ENCODE results near the gene CACNG1. TPM values are rescaled to one million over a fixed set of nuclear protein-coding genes. Genes with fewer than 3 reads are reported as not detected.
A peak's percentile ranks its signal among the peaks of the same experiment; 100 is the strongest.
"Not testable (repeated sequence)": the region's sequence is repeated elsewhere in the genome, so short reads cannot be mapped to it uniquely, and the experiment has no call there.

CACNG1 gene
- total RNA-seq, 1 experiment from 2014 or later = not detected

GRCh38 chr17:67092291-67092690 lies 47.9 kb downstream of the CACNG1 start:
- no peak overlapping the region for H2BK20ac ChIP-seq (ENCODE audit: low read depth, low read length, poor library complexity, severe bottlenecking)
- no peak overlapping the region for H3K4me3 Mint-ChIP-seq
- H3K27me3 Mint-ChIP-seq (ENCODE audit: low read depth) = no peaks in the 10 kb centered on the region
- H2BK15ac ChIP-seq (ENCODE audit: low read depth, low read length) = no peak overlapping the region
- no peak overlapping the region for H3K4me2 ChIP-seq (ENCODE audit: insufficient read depth, insufficient read length, low read length)
- H3K9me3 ChIP-seq (ENCODE audit: control insufficient read depth, low read depth, low read length) = no peaks in the 10 kb centered on the region
- no peak overlapping the region for H4K8ac ChIP-seq (replicated peaks; ENCODE audit: insufficient read length, low read depth, low read length)
- H3K14ac ChIP-seq (ENCODE audit: insufficient read depth, low read length) = no peak overlapping the region
- TF ChIP-seq CTCF (conservative IDR thresholded peaks at IDR 0.05) = no peak
- no peak overlapping the region for H3K18ac ChIP-seq (ENCODE audit: insufficient read length, low read depth, low read length)
- H2BK5ac ChIP-seq (ENCODE audit: insufficient read length, low read length) = no peak overlapping the region
- no peak overlapping the region for H3K9ac ChIP-seq (ENCODE audit: extremely low read depth, insufficient read length, low read length)
- no peak overlapping the region for H2AFZ ChIP-seq (ENCODE audit: low read length)
- H2BK120ac ChIP-seq (ENCODE audit: low read depth, low read length, poor library complexity, severe bottlenecking) = no peak overlapping the region
- H3K23me2 ChIP-seq (ENCODE audit: insufficient read length, low read depth, low read length, poor library complexity, severe bottlenecking) = no peaks in the 10 kb centered on the region
- no peak overlapping the region for H2BK12ac ChIP-seq (ENCODE audit: insufficient read length, low read depth, low read length)
- H3K4me1 ChIP-seq (ENCODE audit: insufficient read depth, low read length) = no peaks in the 10 kb centered on the region
- whole genome bisulfite sequencing (ENCODE audit: extremely low coverage, insufficient read length, low lambda C conversion rate) = no CpG with 5 or more reads among the region's 5 CpGs
- peaks cover 6 to 13% (median 7%) of the 10 kb centered on the region in 3 experiments; a peak in 5 of 7 replicates for H3K36me3 Mint-ChIP-seq (ENCODE audit: insufficient read depth in 1 of 3, low read depth in 3 of 3)
- H3K23ac ChIP-seq (ENCODE audit: insufficient read length, low read depth, low read length) = no peak overlapping the region
- no peak overlapping the region for H2AK5ac ChIP-seq (ENCODE audit: insufficient read length, low read length)
- no peak overlapping the region for H4K91ac ChIP-seq (ENCODE audit: insufficient read length, low read depth, low read length)
- no peak overlapping the region for H4K5ac ChIP-seq (ENCODE audit: insufficient read length, low read depth, low read length)
- H3K4ac ChIP-seq (ENCODE audit: low read depth, low read length) = no peak overlapping the region
- no peaks in the 10 kb centered on the region for H3K4me1 Mint-ChIP-seq
- peaks cover 3 to 7% of the 10 kb centered on the region in 2 experiments; a peak in 1 of 5 replicates for H3K9me3 Mint-ChIP-seq
- no peaks in the 10 kb centered on the region for H3K27me3 ChIP-seq (ENCODE audit: insufficient read depth, low read length)
- no peak overlapping the region for H3K56ac ChIP-seq (ENCODE audit: insufficient read length, low read depth, low read length)
- H3T11ph ChIP-seq (ENCODE audit: low read length) = no peak overlapping the region
- no peak for DNase-seq
- H4K20me1 ChIP-seq (ENCODE audit: control insufficient read depth, insufficient read depth, insufficient read length) = no peaks in the 10 kb centered on the region
- no peaks in the 10 kb centered on the region for H3K79me1 ChIP-seq (ENCODE audit: insufficient read depth, low read depth, low read length, poor library complexity, severe bottlenecking)
- H3K79me2 ChIP-seq (ENCODE audit: insufficient read depth, low read length) = no peaks in the 10 kb centered on the region
- no peak overlapping the region for H3K27ac ChIP-seq (ENCODE audit: insufficient read length, low read depth, low read length)
- H3K27ac Mint-ChIP-seq = peak overlapping the region in 1 of 3 experiments; percentile 59; a peak in 2 of 7 replicates

- not testable (repeated sequence) for H3K56ac ChIP-seq (ENCODE audit: insufficient read length, low read depth, low read length); H3K9ac ChIP-seq (ENCODE audit: extremely low read depth, insufficient read length, low read length); H3K4me1 Mint-ChIP-seq; H3K23ac ChIP-seq (ENCODE audit: insufficient read length, low read depth, low read length); H2AFZ ChIP-seq (ENCODE audit: low read length); H3K4me3 Mint-ChIP-seq; H3K79me1 ChIP-seq (ENCODE audit: insufficient read depth, low read depth, low read length, poor library complexity, severe bottlenecking); H2BK12ac ChIP-seq (ENCODE audit: insufficient read length, low read depth, low read length); H2AK5ac ChIP-seq (ENCODE audit: insufficient read length, low read length); H3K27me3 ChIP-seq (ENCODE audit: insufficient read depth, low read length); H4K20me1 ChIP-seq (ENCODE audit: control insufficient read depth, insufficient read depth, insufficient read length); H2BK120ac ChIP-seq (ENCODE audit: low read depth, low read length, poor library complexity, severe bottlenecking); H3K4me2 ChIP-seq (ENCODE audit: insufficient read depth, insufficient read length, low read length); H3K4ac ChIP-seq (ENCODE audit: low read depth, low read length); H3K9me3 Mint-ChIP-seq; H3K9me3 ChIP-seq (ENCODE audit: control insufficient read depth, low read depth, low read length); H4K91ac ChIP-seq (ENCODE audit: insufficient read length, low read depth, low read length); H4K8ac ChIP-seq (replicated peaks; ENCODE audit: insufficient read length, low read depth, low read length); H3K23me2 ChIP-seq (ENCODE audit: insufficient read length, low read depth, low read length, poor library complexity, severe bottlenecking); H3K27me3 Mint-ChIP-seq (ENCODE audit: low read depth); H3K14ac ChIP-seq (ENCODE audit: insufficient read depth, low read length); H3K4me1 ChIP-seq (ENCODE audit: insufficient read depth, low read length); H3T11ph ChIP-seq (ENCODE audit: low read length); H2BK5ac ChIP-seq (ENCODE audit: insufficient read length, low read length); H4K5ac ChIP-seq (ENCODE audit: insufficient read length, low read depth, low read length); H3K27ac ChIP-seq (ENCODE audit: insufficient read length, low read depth, low read length); H2BK15ac ChIP-seq (ENCODE audit: low read depth, low read length); H3K18ac ChIP-seq (ENCODE audit: insufficient read length, low read depth, low read length); DNase-seq; H3K79me2 ChIP-seq (ENCODE audit: insufficient read depth, low read length); H2BK20ac ChIP-seq (ENCODE audit: low read depth, low read length, poor library complexity, severe bottlenecking)
- Mint-ChIP-seq H3K27ac (peak overlapping the region in 2 of 3 experiments; percentile 83 to 95; a peak in 3 of 7 replicates), H3K36me3 (ENCODE audit: insufficient read depth in 1 of 3, low read depth in 3 of 3) (peaks cover 6 to 13% (median 7%) of the 10 kb centered on the region in 3 experiments; a peak in 5 of 7 replicates)
- WGBS (ENCODE audit: extremely low coverage, insufficient read length, low lambda C conversion rate) = no CpG with 5 or more reads among the region's 7 CpGs
These were observed 48.4 kb downstream of the CACNG1 start for GRCh38 chr17:67092710-67093109.

Measured in H9 (cell line).